Panc1 (cell line): ENCODE data around the gene SCAF11. TPM values are rescaled to one million over a fixed set of nuclear protein-coding genes. Genes with fewer than 3 reads are reported as not detected.

Experiments
- ATAC-seq: fragments of 200-7000 bp; cut with Tn5 transposase; 2 replicates; pipeline ENCODE4 v1.9.1; 2020; ENCODE audit warnings: mild to moderate bottlenecking, moderate library complexity
- BruUV-seq: library from RNA; stranded (reverse); fragments of 400-500 nt; replicated peaks from 2 replicates; lab custom pipeline; 2021; lab: Mats Ljungman, UMichigan
- CTCF ChIA-PET: fragments of 300-600 bp; sonication (Branson Sonifier 250); formaldehyde crosslinking; loops from one replicate; lab custom pipeline; 2022; ENCODE audit warnings: antibody characterized with exemption; lab: Charles Lee
- POLR2A ChIA-PET: fragments of 300-600 bp; sonication (Branson Sonifier 250); formaldehyde crosslinking; loops from one replicate; lab custom pipeline; 2022; ENCODE audit warnings: antibody characterized with exemption; lab: Charles Lee
- DNase-seq: peaks from one replicate; pipeline ENCODE4 v3.0.0-alpha.2; 2010; ENCODE audit warnings: low read depth, low spot score
- H3K27ac ChIP-seq: 2 replicates; pipeline ENCODE4 v1.5.1; 2011; ENCODE audit warnings: mild to moderate bottlenecking, low read length, inconsistent platforms
- H3K27me3 ChIP-seq: fragments of 200-500 bp; sonication (Bioruptor generic); 2 replicates; pipeline ENCODE4 v1.6.0; 2014; ENCODE audit warnings: low read length, inconsistent platforms; ENCODE audit not compliant: control insufficient read depth, insufficient read depth
- H3K36me3 ChIP-seq: fragments of 200-500 bp; sonication (Bioruptor generic); 2 replicates; pipeline ENCODE4 v1.5.1; 2014; ENCODE audit warnings: inconsistent platforms, mild to moderate bottlenecking, low read length, moderate library complexity; ENCODE audit not compliant: control insufficient read depth, insufficient read depth
- H3K4me1 ChIP-seq: 2 replicates; pipeline ENCODE4 v1.5.1; 2011; ENCODE audit warnings: inconsistent platforms, mild to moderate bottlenecking, low read length, moderate library complexity; ENCODE audit not compliant: control insufficient read depth, insufficient read depth
- H3K4me3 ChIP-seq, 2 experiments: 2 replicates each; pipeline ENCODE4 v1.5.1; 2011 to 2012; ENCODE audit warnings: low read depth in 2 of 2, low read length in 2 of 2, mild to moderate bottlenecking in 2 of 2, inconsistent platforms in 1 of 2, moderate library complexity in 1 of 2
- H3K9me3 ChIP-seq: fragments of 200-500 bp; sonication (Bioruptor generic); 2 replicates; pipeline ENCODE4 v1.5.1; 2014; ENCODE audit warnings: low read depth, mild to moderate bottlenecking, inconsistent platforms, low read length, moderate library complexity; ENCODE audit not compliant: control insufficient read depth, insufficient read depth
- CTCF ChIP-seq: fragments of 450-650 bp; IDR thresholded peaks from 2 replicates; pipeline ENCODE4 v1.5.1; 2017; ENCODE audit warnings: mild to moderate bottlenecking
- POLR2AphosphoS5 ChIP-seq: IDR thresholded peaks from 2 replicates; pipeline ENCODE4 v1.6.1; 2012; ENCODE audit warnings: mild to moderate bottlenecking, low read depth, low read length, moderate library complexity
- REST ChIP-seq, 2 experiments: IDR thresholded peaks; 2 replicates each; pipeline ENCODE4 v1.6.1; 2011 to 2012; ENCODE audit warnings: low read depth in 2 of 2, control low read depth in 1 of 2, low read length in 1 of 2, mild to moderate bottlenecking in 1 of 2, moderate library complexity in 1 of 2; ENCODE audit not compliant: insufficient read depth in 1 of 2
- SIN3A ChIP-seq: IDR thresholded peaks from 2 replicates; pipeline ENCODE4 v1.6.1; 2012; ENCODE audit warnings: low read depth, mild to moderate bottlenecking, low read length, moderate library complexity, borderline replicate concordance; ENCODE audit not compliant: insufficient read depth
- TCF7L2 ChIP-seq: IDR thresholded peaks from 2 replicates; pipeline ENCODE4 v1.6.1; 2011; ENCODE audit warnings: mild to moderate bottlenecking, low read depth, low read length, inconsistent platforms
- in situ Hi-C: cut with HindIII; loops from 2 replicates; pipeline ENCODE4 v1.10.0; 2016; ENCODE audit warnings: low sequenced_read_pairs, low pct_unique_long_range_greater_than_20kb
- intact Hi-C: fragments of 100-400 bp; cut with micrococcal nuclease; formaldehyde crosslinking; loops from one replicate; pipeline ENCODE4 v1.10.0; 2022; ENCODE audit not compliant: unreplicated experiment
- total RNA-seq: library from RNA; stranded (reverse); gene quantifications from one replicate; pipeline ENCODE4 v1.2.1, GENCODE V29; 2021; ENCODE audit not compliant: unreplicated experiment

SCAF11 gene
- total RNA-seq, 1 experiment from 2014 or later: 98.3 TPM

- ChIA-PET CTCF (no interaction called here), POLR2A (no interaction called here)
- no peak for TF ChIP-seq REST (IDR thresholded peaks at IDR 0.05; ENCODE audit: insufficient read depth in 1 of 2, low read depth in 2 of 2, low read length in 1 of 2)
- no peak for TF ChIP-seq POLR2AphosphoS5
- no peak for TF ChIP-seq SIN3A
- no peak for TF ChIP-seq TCF7L2
- TF ChIP-seq CTCF: no peak
- DNase-seq (no peak), ATAC-seq (no peak)
- intact Hi-C loops: no loop called here
- Histone ChIP-seq H3K27me3 (no peaks in the 10 kb centered on the region), H3K36me3 (no peaks in the 10 kb centered on the region; the same call in 1 of the 2 replicates), H3K9me3 (no peaks in the 10 kb centered on the region), H3K27ac (no peak overlapping the region), H3K4me1 (peaks cover 16% of the 10 kb centered on the region), H3K4me3 (no peak overlapping the region)
- no TSS peak for BruUV-seq
- in situ Hi-C loops: no loop called here
Observed at GRCh38 chr12:45974883-45975282, 15.5 kb downstream of the SCAF11 start.

GRCh38 chr12:45974171-45974719 lies 16.1 kb downstream of the SCAF11 start:
- DNase-seq: no peak
- H3K27ac ChIP-seq: no peak overlapping the region
- in situ Hi-C loops: no loop called here

More at GRCh38 chr12:45974171-45974719, 16.1 kb downstream of the SCAF11 start:
- Histone ChIP-seq H3K4me3 (no peak overlapping the region), H3K4me1 (peaks cover 16% of the 10 kb centered on the region), H3K9me3 (no peaks in the 10 kb centered on the region), H3K27me3 (no peaks in the 10 kb centered on the region), H3K36me3 (no peaks in the 10 kb centered on the region)
- TF ChIP-seq SIN3A: no peak
- TF ChIP-seq REST (IDR thresholded peaks at IDR 0.05; ENCODE audit: insufficient read depth in 1 of 2, low read depth in 2 of 2, low read length in 1 of 2): no peak
- TF ChIP-seq TCF7L2: no peak
- no peak for TF ChIP-seq POLR2AphosphoS5
- TF ChIP-seq CTCF: no peak
- no peak for ATAC-seq
- BruUV-seq: TSS peak; percentile 15
- ChIA-PET CTCF (no interaction called here), POLR2A (no interaction called here)
- intact Hi-C loops: no loop called here
